ENCODE measurements around the gene TRPC1. TPM values are rescaled to one million over a fixed set of nuclear protein-coding genes. Genes with fewer than 3 reads are reported as not detected.

Gene TRPC1
- total RNA-seq, 1 experiment from 2014 or later, result 18.6 TPM

DNA sequence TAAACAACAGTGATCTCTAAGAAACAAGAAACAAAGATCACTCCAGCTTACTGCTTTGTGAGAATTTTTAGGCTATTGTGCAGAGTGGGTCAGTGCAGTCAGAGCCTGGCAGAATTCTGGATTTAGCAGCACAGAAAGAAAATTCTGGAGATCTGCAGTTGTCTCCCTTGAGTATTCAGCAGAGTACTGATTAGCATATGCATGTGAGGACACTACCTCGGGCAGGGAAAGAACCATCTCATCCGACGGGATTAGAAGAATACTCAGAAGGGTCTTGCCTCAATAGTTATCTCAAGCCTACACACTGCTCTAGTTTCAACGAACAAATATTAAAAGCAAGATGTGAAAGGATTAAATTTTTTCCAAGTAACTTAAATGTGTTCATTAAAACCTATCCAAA, 70.7 kb downstream of the TRPC1 start:
- Mint-ChIP-seq H3K9me3 (no peaks in the 10 kb centered on the region), H3K27ac (no peak overlapping the region; a peak in 1 of 7 replicates), H3K27me3 (ENCODE audit: low read depth) (no peaks in the 10 kb centered on the region), H3K4me3 (no peak overlapping the region), H3K4me1 (peaks cover 20 to 21% of the 10 kb centered on the region in 2 experiments), H3K36me3 (ENCODE audit: insufficient read depth in 1 of 3, low read depth in 3 of 3) (peaks cover 3 to 12% (median 9%) of the 10 kb centered on the region in 3 experiments; a peak in 5 of 7 replicates)
- no peak overlapping the region for H4K91ac ChIP-seq (ENCODE audit: insufficient read length, low read depth, low read length)
- H3K14ac ChIP-seq (ENCODE audit: insufficient read depth, low read length), result no peak overlapping the region
- no peak overlapping the region for H2BK120ac ChIP-seq (ENCODE audit: low read depth, low read length, poor library complexity, severe bottlenecking)
- H2BK20ac ChIP-seq (ENCODE audit: low read depth, low read length, poor library complexity, severe bottlenecking), result no peak overlapping the region
- H3K9me3 ChIP-seq (ENCODE audit: control insufficient read depth, low read depth, low read length), result no peaks in the 10 kb centered on the region
- H3K23ac ChIP-seq (ENCODE audit: insufficient read length, low read depth, low read length), result no peak overlapping the region
- H4K5ac ChIP-seq (ENCODE audit: insufficient read length, low read depth, low read length), result no peak overlapping the region
- no peaks in the 10 kb centered on the region for H3K79me1 ChIP-seq (ENCODE audit: insufficient read depth, low read depth, low read length, poor library complexity, severe bottlenecking)
- H4K20me1 ChIP-seq (ENCODE audit: control insufficient read depth, insufficient read depth, insufficient read length), result no peaks in the 10 kb centered on the region
- H3K27ac ChIP-seq (ENCODE audit: insufficient read length, low read depth, low read length), result no peak overlapping the region
- no peak overlapping the region for H3K4me2 ChIP-seq (ENCODE audit: insufficient read depth, insufficient read length, low read length)
- no peaks in the 10 kb centered on the region for H3K27me3 ChIP-seq (ENCODE audit: insufficient read depth, low read length)
- TF ChIP-seq, protein P1, sequence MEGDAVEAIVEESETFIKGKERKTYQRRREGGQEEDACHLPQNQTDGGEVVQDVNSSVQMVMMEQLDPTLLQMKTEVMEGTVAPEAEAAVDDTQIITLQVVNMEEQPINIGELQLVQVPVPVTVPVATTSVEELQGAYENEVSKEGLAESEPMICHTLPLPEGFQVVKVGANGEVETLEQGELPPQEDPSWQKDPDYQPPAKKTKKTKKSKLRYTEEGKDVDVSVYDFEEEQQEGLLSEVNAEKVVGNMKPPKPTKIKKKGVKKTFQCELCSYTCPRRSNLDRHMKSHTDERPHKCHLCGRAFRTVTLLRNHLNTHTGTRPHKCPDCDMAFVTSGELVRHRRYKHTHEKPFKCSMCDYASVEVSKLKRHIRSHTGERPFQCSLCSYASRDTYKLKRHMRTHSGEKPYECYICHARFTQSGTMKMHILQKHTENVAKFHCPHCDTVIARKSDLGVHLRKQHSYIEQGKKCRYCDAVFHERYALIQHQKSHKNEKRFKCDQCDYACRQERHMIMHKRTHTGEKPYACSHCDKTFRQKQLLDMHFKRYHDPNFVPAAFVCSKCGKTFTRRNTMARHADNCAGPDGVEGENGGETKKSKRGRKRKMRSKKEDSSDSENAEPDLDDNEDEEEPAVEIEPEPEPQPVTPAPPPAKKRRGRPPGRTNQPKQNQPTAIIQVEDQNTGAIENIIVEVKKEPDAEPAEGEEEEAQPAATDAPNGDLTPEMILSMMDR (conservative IDR thresholded peaks at IDR 0.05), result no peak
- no peak overlapping the region for H3K18ac ChIP-seq (ENCODE audit: insufficient read length, low read depth, low read length)
- H3K4me1 ChIP-seq (ENCODE audit: insufficient read depth, low read length), result peaks cover 3% of the 10 kb centered on the region; the same call in 1 of the 2 replicates
- no CpG with 5 or more reads among the region's 4 CpGs for WGBS (ENCODE audit: extremely low coverage, insufficient read length, low lambda C conversion rate)
- H3K23me2 ChIP-seq (ENCODE audit: insufficient read length, low read depth, low read length, poor library complexity, severe bottlenecking), result no peaks in the 10 kb centered on the region
- H3K56ac ChIP-seq (ENCODE audit: insufficient read length, low read depth, low read length), result no peak overlapping the region
- H2BK12ac ChIP-seq (ENCODE audit: insufficient read length, low read depth, low read length), result no peak overlapping the region
- H3T11ph ChIP-seq (ENCODE audit: low read length), result no peak overlapping the region
- H3K9ac ChIP-seq (ENCODE audit: extremely low read depth, insufficient read length, low read length), result no peak overlapping the region
- no peak overlapping the region for H3K4ac ChIP-seq (ENCODE audit: low read depth, low read length)
- H2BK5ac ChIP-seq (ENCODE audit: insufficient read length, low read length), result no peak overlapping the region
- no peaks in the 10 kb centered on the region for H3K79me2 ChIP-seq (ENCODE audit: insufficient read depth, low read length)
- H2AFZ ChIP-seq (ENCODE audit: low read length), result no peak overlapping the region
- no peak overlapping the region for H2BK15ac ChIP-seq (ENCODE audit: low read depth, low read length)
- no peak overlapping the region for H4K8ac ChIP-seq (replicated peaks; ENCODE audit: insufficient read length, low read depth, low read length)
- H2AK5ac ChIP-seq (ENCODE audit: insufficient read length, low read length), result no peak overlapping the region
- no peak for DNase-seq
